ENCODE measurements around the gene CXCL10.

Gene CXCL10

DNA sequence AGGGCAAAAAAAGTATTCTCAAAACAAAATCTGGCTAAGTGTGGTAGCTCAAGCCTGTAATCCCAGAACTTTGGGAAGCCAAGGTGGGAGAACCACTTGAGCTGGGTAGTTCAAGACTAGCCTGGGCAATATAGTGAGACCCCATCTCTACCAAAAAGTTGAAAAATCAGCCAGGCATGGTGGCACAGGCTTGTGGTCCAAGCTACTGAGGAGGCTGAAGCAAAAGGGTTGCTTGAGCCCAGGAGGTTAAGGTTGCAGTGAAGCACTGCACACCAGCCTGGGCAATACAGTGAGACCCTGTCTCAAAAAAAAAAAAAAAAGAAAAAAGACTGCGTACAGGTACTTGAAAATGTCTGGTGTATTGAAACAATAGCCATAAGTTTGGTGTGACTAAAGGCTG, 30.8 kb downstream of the CXCL10 start:
- H3K36me3 ChIP-seq (ENCODE audit: control insufficient read depth, insufficient read depth, low read length): 0 out of 2 replicates have a peak, but pooled peaks cover 3% of the 10 kb centered on the region
- no peak overlapping the region for H3K4me3 ChIP-seq (ENCODE audit: low read depth, low read length)
- H3K9ac ChIP-seq (ENCODE audit: low read depth, low read length): no peak overlapping the region
- H3K9me3 ChIP-seq (ENCODE audit: control insufficient read depth, insufficient read depth, low read length): no peaks in the 10 kb centered on the region
- H3K27ac ChIP-seq (ENCODE audit: low read depth, low read length): no peak overlapping the region
- peaks cover 8% of the 10 kb centered on the region for H3K4me1 ChIP-seq (ENCODE audit: control insufficient read depth, insufficient read depth, low read length)
- no peaks in the 10 kb centered on the region for H3K27me3 ChIP-seq (ENCODE audit: control insufficient read depth, insufficient read depth, low read length)

- Histone ChIP-seq H3K9ac (ENCODE audit: low read depth, low read length) (peak overlapping the region; percentile 86), H3K9me3 (ENCODE audit: control insufficient read depth, insufficient read depth, low read length) (no peaks in the 10 kb centered on the region), H3K27me3 (ENCODE audit: control insufficient read depth, insufficient read depth, low read length) (no peaks in the 10 kb centered on the region), H3K4me1 (ENCODE audit: control insufficient read depth, insufficient read depth, low read length) (peaks cover 8% of the 10 kb centered on the region), H3K27ac (ENCODE audit: low read depth, low read length) (peak overlapping the region; percentile 60), H3K36me3 (ENCODE audit: control insufficient read depth, insufficient read depth, low read length) (0 out of 2 replicates have a peak, but pooled peaks cover 3% of the 10 kb centered on the region), H3K4me3 (ENCODE audit: low read depth, low read length) (peak overlapping the region; percentile 88)
These were observed 33.3 kb downstream of the CXCL10 start for GRCh38 chr4:75989846-75990528.

- H3K36me3 ChIP-seq (ENCODE audit: control insufficient read depth, insufficient read depth, low read length): peaks cover 25% of the 10 kb centered on the region
- H3K9ac ChIP-seq (ENCODE audit: low read depth, low read length): no peak overlapping the region
These were observed 38.2 kb downstream of the CXCL10 start for GRCh38 chr4:75985116-75985515.

GRCh38 chr4:75980576-75980975, 42.7 kb downstream of the CXCL10 start:
- Histone ChIP-seq H3K4me1 (ENCODE audit: control insufficient read depth, insufficient read depth, low read length) (no peaks in the 10 kb centered on the region), H3K27me3 (ENCODE audit: control insufficient read depth, insufficient read depth, low read length) (no peaks in the 10 kb centered on the region), H3K27ac (ENCODE audit: low read depth, low read length) (no peak overlapping the region), H3K9me3 (ENCODE audit: control insufficient read depth, insufficient read depth, low read length) (peaks cover 4% of the 10 kb centered on the region; the same call in 1 of the 2 replicates), H3K9ac (ENCODE audit: low read depth, low read length) (no peak overlapping the region), H3K36me3 (ENCODE audit: control insufficient read depth, insufficient read depth, low read length) (peaks cover 64% of the 10 kb centered on the region), H3K4me3 (ENCODE audit: low read depth, low read length) (no peak overlapping the region)

More at GRCh38 chr4:75985116-75985515, 38.2 kb downstream of the CXCL10 start:
- H3K27ac ChIP-seq (ENCODE audit: low read depth, low read length): no peak overlapping the region
- peaks cover 8% of the 10 kb centered on the region for H3K4me1 ChIP-seq (ENCODE audit: control insufficient read depth, insufficient read depth, low read length)
- H3K4me3 ChIP-seq (ENCODE audit: low read depth, low read length): no peak overlapping the region
- no peaks in the 10 kb centered on the region for H3K27me3 ChIP-seq (ENCODE audit: control insufficient read depth, insufficient read depth, low read length)
- H3K9me3 ChIP-seq (ENCODE audit: control insufficient read depth, insufficient read depth, low read length): no peaks in the 10 kb centered on the region

GRCh38 chr4:75976177-75976576, 47.1 kb downstream of the CXCL10 start:
- Histone ChIP-seq H3K9me3 (ENCODE audit: control insufficient read depth, insufficient read depth, low read length) (peaks cover 4% of the 10 kb centered on the region; the same call in 1 of the 2 replicates), H3K36me3 (ENCODE audit: control insufficient read depth, insufficient read depth, low read length) (peaks cover 91% of the 10 kb centered on the region), H3K27ac (ENCODE audit: low read depth, low read length) (no peak overlapping the region), H3K4me1 (ENCODE audit: control insufficient read depth, insufficient read depth, low read length) (no peaks in the 10 kb centered on the region), H3K9ac (ENCODE audit: low read depth, low read length) (no peak overlapping the region), H3K4me3 (ENCODE audit: low read depth, low read length) (no peak overlapping the region), H3K27me3 (ENCODE audit: control insufficient read depth, insufficient read depth, low read length) (no peaks in the 10 kb centered on the region)

GRCh38 chr4:75973766-75974165, 49.5 kb downstream of the CXCL10 start:
- Histone ChIP-seq H3K4me1 (ENCODE audit: control insufficient read depth, insufficient read depth, low read length) (no peaks in the 10 kb centered on the region), H3K9me3 (ENCODE audit: control insufficient read depth, insufficient read depth, low read length) (peaks cover 4% of the 10 kb centered on the region; the same call in 1 of the 2 replicates), H3K27me3 (ENCODE audit: control insufficient read depth, insufficient read depth, low read length) (no peaks in the 10 kb centered on the region), H3K9ac (ENCODE audit: low read depth, low read length) (no peak overlapping the region), H3K27ac (ENCODE audit: low read depth, low read length) (no peak overlapping the region), H3K36me3 (ENCODE audit: control insufficient read depth, insufficient read depth, low read length) (peaks cover 95% of the 10 kb centered on the region), H3K4me3 (ENCODE audit: low read depth, low read length) (no peak overlapping the region)

Measured in HUES48 (cell line).